HG03066 (cell line): ENCODE results near the gene INPP5D.

ENCODE experiments used
- ATAC-seq: cut with Tn5 transposase; IDR thresholded peaks from one replicate; pipeline ENCODE4 v1.9.1; 2021; ENCODE audit warnings: low read depth; ENCODE audit not compliant: unreplicated experiment

Gene INPP5D

DNA sequence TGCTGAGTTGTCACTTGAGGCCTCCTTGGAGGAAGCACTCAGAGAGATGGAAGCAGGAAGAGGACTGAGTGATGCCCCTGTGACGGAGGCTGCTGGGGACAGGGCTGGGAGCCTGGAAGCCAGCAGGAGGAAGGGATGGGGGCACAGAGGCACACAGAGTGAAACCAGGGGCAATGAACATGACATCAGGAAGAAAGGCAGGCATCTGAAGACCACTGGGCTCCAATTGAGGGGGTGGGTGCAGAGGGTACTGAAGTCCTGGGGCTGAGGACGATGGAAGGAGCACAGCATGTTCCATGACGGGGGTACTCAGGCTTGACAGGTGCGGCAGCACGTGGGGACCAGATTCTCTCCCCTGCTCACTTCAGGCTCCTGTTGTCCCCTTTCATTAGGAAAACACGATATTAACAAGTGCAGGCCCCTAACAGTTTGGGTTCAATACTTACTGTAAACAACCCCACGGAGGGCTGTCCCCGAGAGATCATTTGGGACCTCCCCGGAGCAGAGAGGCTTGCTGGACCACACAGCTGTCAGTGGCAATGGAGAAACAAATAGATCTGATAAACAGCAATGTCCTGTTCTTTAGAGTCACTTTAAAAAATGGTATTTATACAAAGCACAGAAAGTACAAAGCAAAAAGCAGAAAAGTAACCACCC, 8.7 kb downstream of the INPP5D start:
- ATAC-seq = no peak

DNA sequence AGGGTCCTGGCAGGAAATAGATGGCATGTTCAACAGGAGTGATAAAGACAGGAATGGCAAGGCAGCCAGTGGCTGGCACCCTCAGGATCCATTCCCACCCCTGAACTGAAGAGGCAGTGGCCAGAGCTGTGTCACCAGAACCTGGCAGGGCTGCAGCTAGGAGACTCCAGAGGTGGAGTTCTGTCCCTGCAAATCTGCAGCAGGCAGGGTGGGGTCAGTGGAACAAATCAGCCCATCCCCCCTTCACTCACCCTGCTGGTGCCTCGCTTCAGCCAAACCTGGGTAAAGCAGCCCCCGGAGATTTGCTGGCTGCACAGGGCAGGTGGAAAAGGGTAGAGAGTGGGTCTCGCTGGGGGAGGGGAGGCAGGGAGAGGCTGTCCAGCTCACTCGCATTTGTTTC, 12.7 kb downstream of the INPP5D start:
- no peak for ATAC-seq

DNA sequence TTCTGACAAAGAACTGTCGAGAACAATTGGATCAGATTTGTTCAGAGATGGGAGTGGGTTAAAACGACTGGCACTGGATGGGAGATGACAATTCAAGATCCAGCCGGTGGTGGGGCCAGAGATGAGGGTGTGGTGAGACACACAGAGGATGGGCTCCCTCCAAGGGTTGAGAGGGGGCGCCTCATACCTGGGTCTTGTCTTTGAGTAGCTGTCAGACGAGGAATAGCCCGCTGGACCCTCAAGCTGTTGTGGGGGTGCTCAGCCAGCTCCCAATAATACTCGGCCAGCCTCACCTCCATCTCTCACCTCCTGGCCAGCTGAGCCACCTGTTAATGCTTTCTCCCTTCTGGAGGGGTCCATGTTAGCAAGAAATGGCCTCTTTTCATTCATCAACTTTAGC, 14.0 kb downstream of the INPP5D start:
- ATAC-seq = no peak

DNA sequence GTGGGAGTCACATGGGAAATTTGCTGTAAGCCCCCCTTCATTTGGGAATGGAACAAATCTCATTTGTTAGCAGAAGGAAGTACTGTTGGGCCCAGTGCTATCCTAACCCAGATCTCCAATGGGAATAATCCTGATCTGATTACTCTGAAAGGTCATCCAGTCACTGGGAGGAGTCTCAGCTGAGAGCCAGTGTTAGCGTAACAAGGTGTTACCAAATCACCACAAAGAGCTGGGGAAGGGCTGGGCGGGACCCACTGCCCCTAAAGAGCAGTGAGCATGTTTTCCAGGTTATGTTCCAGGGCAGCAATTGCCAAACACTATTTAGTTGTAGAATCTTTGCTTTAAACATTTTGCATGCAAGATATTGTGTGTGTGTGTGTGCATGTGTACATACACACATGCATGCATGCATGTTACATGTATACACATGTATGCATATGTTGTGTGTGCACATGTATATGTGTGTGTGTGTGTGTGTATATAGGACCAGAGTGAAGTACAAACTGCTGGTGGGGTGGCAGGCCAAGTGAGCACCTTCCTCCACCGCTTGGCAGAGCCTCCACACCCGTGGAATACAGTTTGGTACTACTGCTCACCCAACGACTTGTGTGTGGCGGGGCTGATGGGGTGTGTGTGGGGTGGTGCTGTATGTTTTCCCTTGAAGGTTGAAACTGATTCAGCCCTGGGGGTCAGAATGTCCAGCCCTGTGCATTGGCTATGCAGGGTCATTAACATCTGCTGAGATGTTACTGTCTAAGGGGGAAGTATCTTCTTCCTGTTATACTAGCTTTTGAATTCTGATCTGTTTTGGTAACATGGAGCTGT, 15.2 kb downstream of the INPP5D start:
- peak; percentile 33 for ATAC-seq

DNA sequence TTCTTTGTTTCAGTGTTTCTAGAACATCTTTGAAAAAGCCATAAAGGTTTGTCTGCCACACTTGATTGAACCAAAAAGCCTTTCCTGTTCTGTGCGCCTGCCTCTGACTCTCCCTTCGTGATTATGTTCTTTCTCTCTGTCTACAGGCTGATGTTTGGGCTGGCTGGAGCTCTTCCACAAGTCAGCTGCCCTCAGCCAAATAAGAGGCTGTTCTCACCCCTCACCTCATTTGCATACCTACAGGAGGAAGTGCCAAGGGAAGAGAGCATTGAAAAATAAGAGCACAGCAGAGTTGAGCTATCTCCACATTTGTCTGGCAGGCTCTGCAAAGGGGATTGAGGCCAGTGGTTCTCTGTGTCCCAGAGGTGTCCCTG, 15.8 kb downstream of the INPP5D start:
- ATAC-seq = peak; percentile 56

DNA sequence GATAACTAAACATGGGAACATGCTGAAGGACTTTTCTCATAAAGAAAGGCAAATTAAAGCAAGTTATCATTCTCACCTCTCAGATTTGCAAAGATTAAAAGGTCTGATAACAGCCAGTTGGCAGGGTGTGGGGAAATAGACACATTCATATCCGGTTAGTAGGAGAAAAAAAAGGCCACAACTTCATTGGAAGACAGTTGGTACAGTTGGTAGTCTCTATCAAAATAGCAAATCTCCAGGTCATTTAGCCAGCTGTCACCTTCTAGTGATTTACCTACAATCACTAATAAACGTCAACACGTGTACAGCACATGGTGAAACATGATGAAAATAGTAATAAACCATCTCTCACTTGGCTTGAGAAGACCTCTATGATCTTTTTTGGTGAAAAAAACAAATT, 16.6 kb downstream of the INPP5D start:
- no peak for ATAC-seq

DNA sequence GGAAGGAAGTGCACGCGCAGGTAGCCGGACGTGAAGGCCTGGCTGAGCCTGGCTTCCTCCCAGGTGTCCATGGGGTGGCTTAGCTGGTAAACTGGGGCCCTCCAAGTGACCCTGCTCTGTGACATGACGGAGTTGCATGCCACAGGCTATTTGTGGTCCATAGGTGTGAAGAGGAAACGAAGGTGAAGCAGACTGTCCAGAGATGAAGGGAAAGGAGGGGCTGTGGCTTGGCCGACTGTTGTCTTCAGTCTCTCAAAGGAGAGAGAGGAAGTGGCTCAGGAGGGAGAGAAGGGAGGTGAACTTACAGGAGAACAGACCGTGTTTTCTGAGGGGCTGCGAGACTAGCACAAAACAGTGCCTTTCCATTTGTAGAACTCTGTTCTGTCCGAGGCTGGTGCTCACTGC, 19.3 kb downstream of the INPP5D start:
- peak; percentile 28 for ATAC-seq

DNA sequence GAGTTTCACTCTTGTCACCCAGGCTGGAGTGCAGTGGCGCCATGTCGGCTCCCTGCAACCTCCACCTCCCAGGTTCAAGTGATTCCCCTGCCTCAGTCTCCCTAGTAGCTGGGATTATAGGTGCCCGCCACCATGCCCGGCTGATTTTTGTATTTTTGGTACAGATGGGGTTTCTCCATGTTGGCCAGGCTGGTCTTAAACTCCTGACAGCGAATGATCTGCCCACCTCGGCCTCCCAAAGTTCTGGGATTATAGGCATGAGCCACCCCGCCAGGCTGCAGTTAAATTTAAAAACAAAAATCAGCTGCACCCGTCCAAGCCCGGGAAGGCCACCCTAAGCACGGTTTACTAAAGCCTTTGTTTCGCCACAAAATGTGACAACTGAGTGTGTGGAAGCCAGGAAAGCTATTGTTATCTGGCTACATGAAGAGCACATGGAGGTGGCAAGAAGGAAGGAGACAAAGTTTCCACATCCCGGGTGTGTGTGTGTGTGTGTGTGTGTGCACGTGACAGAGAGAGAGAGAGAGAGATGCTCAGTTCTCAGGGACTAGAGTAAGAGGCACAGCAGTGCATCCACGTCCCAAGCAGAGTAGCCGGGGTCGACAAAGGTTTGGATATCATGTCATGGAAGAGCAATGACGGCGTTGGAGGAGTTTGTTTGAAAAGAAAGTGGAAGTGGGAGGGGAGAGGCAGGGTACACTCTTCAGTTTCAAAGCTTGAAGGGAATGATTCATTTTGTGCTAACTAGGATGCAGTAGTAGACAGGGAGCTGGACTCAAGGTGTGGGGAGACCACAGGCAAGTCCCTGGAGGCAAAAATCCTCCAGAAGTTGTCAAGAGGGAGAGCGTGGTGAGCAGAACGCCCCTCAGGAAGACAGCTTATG, 20.1 kb downstream of the INPP5D start:
- ATAC-seq = no peak

DNA sequence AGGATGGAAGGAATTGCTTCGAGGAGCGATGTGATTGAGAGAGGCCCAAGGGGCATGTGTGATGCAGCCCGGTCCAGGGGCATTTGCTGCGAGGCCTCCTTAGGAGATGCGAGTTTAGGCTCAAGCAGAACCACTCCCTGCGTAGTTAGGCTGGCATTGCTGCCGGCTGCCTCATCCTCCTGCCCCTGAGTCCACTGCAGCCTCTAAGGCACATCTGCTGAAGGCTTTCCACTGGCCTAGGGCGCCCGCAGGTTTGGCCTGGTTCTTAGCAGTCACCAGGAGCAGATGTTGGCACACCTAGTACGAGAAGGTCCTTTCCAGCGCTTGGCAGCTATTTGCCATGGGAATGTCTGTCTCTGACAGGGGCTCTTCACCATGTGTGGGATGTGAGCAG, 20.7 kb downstream of the INPP5D start:
- ATAC-seq = no peak

DNA sequence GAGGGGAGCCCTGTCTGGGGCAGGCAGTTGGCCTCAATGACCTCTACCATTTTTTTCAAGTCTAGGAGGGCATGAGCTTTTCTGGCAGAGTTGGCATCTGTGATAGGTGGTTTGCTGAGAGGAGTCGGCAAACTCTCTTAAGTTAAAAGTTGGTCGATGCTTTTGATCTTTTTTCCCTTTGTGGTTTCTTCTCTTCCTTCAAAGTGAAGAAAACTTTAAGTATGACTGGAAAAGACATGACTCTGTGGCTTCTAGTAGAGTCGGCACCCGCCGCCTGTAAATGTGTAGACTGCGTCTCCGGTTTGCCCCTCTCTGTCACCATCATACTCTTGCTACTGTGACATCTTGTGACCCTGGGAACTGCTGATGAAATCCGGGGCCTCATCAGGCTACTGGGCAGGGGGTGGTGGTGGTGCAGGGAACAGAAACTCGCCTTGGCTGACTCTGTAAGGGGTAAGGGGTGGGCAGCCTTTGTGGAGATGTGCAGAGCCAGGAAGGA, 21.1 kb downstream of the INPP5D start:
- ATAC-seq = no peak

DNA sequence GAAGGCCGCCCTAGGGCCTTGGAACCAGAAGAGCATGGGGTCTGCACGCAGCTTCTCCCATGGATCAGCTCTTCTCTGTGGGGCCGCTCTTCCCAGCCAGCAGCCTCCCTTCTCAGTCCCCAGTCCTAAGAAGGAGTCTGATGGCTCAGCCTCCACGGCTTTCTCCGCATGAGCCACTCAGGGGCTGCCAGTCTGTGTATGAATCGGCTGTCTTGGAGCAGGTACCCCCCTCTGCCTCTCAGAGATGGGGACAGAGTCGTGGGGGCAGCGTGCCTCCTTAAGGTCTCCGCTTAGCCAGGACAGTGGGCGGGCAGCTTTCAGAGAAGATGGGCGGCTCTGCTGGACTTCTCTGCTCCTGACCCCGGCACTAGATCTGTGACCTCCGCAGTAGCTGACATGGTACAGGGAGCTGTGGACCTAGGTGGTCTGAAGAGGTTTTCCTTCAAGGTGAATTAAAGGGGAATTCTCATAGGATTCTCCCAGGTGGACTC, 21.6 kb downstream of the INPP5D start:
- ATAC-seq = no peak

DNA sequence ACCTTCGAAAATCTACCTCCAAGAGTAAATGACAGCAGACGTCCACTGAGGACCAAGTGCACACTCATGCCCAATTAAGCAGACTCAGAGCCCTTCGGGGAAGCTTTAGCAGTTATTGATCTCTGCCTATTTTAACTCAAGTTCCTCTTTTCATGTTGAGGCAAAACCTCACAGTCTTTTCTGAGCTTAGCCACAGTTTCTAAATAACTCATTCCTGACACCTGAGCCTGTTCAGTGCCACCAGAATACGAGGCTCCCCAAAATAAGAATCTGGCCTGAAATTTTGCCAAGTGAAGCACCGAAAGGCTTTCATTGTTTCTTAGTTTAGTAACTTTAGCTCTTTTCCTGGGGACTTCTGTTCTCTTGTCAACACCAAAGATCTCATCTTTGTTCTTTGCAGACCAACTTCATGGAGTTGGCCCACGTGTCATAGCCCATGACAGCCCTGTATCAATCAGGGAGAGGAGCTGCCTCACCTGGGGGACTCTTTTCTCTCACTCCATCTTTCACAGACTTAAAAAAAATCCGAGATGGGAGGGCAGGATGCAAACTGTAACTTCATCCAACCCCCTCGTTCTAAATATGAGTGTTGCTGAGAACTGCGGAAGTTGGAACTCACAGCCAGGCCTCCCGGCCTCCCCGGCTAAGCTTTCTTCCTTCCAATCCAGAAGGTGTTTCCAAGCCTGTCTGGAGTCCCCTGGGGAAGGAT, 22.2 kb downstream of the INPP5D start:
- ATAC-seq = peak; percentile 42

DNA sequence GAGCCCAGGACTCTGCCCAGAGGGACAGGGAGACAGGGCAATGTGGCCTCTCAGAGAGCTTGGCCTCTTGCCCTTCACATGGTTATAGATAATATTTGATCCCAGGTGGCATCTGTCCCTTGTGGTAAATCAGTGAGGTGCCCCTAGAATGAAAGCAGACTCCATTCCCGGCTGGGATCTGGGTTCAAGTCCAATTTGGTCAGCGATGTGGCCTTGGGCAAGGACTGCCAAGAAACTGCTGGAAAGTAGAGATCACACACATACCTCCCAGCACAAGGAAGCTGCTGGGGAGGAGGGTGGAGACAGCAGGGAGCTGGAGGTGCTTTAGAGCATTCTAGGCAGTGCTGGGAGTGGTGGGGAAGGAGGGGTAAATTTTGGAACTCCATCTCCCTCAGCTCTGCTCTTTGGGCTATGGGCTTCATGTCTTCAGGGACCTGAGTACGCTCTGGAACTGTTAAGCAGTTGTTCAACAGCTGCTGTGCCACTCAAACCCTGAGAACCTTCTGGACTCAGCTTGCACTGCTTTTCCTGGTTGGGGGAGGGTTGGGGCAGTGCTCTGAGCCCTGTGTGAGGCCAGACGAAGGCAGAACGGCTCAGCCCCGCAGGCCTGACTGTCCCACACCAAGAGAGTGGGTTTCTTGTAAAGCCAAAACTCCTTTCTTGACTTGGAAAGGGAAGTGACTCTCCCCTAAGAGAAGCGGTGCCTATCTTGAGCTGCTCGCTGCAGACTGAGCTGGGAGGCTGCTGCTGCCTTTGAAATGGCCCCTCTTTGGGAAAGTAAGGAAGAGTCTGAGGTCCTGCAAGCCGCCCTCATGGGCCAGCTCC, 23.0 kb downstream of the INPP5D start:
- ATAC-seq = no peak

DNA sequence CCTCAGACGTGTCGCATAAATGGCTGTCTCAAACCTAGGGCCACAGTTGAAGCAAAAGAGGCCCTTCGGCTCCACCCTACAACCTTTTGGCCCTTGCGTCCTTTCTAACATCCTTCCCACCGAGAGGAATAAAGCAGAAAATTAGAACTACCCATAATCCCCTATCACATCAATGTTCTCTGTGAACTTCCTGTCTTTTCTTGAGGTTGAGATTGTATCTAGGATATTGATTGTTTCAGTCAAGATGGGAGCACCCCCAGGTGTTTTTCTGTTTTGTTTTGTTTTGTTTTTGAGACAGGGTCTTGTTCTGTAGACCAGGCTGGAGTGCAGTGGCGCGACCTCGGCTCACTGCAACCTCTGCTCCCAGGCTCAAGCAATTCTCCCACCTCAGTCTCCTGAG, 23.6 kb downstream of the INPP5D start:
- no peak for ATAC-seq

DNA sequence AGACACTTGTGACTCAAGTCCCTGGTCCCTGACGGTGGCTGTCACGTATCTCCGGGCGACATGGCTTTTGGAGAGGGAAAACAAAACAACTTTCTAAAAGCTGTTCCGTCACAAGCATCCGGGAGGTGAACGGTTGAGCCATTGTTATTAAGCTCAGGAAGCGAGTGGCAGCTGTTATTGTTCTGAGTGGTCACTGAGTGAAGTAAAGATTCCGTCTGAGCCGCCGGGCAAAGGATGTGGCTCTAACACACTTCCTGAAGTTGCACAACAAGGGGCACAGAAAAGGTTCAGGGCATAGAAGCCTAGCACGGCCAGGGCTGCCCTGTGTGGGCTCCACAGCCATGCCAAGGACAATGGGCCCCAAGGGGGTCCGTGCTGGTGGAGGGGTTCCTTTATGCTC, 24.3 kb downstream of the INPP5D start:
- no peak for ATAC-seq

DNA sequence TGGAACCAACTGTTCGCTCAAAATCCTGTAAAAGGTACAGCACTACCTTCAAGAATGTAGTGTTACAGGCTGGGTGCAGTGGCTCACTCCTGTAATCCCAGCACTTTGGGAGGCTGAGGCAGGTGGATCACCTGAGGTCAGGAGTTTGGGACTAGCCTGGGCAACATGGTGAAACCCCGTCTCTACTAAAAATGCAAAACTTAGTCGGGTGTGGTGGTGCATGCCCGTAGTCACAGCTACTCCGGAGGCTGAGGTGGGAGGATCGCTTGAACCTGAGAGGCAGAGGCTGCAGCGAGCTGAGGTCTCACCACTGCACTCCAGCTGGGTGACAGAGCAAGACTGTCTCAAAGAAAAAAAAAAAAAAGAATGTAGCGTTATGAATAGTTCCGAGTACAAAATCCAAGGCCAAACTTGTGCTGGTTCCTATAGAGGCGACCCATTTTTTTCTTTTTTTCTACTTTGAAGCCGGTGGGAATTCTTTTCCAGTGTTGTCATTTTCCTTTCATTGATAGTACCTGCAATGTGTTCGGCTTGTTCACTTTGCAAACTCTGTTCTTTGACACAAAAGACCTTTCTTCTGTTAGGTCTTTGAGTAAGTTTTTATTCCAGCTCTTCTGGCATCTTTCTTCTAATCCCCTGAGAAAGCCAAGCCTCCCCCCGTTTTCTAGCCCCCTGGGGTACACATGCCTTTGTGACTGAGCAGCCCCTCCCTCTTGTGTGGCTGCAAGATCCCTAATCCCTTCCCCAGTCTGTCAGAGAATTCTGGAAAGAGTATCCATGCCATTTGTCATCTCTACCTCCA, 25.1 kb downstream of the INPP5D start:
- ATAC-seq = no peak

DNA sequence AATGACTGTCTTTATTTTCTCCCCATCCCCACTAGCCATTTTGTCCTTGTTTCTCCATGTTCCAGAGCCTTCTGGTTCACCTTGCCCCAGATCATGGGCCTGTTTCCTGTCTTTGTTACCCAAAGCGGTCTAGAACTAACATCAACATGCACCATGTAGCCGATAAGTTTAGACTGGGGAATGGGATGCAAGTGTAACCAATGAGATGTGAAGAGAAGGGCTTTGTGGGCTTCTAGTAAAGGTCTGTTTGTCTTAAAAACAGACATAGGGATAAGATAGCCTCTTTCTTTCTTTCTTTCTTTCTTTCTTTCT, 25.7 kb downstream of the INPP5D start:
- no peak for ATAC-seq

DNA sequence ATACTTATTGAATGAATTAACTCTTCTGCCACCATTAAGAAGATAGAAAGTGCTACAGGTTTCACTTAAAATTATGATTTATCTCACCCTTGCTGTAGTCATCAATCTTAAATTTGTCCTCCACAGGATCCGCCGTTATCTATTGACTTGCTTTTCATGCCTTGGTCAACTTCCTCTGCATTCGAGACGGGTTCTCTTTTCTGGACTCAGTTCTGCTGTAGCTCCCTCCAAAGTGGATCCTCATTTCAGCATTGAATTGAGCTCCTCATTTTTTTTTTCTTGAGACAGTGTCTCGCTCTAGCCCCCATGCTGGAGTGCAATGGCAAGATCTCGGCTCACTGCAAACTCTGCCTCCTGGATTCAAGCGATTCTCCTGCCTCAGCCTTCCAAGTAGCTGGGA, 27.6 kb downstream of the INPP5D start:
- ATAC-seq = no peak

DNA sequence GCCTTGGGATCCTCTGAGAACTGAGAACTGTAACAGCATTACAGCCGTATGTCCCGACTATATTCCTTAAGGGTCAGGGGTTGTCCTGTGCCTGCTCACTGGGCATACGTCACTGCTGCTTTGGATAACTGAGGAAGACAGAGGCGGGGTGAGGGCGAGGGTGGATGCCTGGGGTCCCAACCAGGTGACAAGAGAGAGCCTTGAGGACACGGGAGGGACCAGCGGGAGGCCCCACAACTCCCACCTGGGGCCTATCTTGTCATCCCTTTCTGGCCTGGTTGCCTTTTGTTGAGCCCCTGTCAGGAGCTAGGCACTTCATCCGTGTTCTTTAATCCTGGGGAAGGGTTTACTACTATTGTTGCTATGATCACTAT, 28.8 kb downstream of the INPP5D start:
- no peak for ATAC-seq
